ENCODE results near the gene C1orf159.

GRCh38 chr1:1114431-1114830 lies 1.5 kb downstream of the C1orf159 start:
- TF ChIP-seq, protein P1, sequence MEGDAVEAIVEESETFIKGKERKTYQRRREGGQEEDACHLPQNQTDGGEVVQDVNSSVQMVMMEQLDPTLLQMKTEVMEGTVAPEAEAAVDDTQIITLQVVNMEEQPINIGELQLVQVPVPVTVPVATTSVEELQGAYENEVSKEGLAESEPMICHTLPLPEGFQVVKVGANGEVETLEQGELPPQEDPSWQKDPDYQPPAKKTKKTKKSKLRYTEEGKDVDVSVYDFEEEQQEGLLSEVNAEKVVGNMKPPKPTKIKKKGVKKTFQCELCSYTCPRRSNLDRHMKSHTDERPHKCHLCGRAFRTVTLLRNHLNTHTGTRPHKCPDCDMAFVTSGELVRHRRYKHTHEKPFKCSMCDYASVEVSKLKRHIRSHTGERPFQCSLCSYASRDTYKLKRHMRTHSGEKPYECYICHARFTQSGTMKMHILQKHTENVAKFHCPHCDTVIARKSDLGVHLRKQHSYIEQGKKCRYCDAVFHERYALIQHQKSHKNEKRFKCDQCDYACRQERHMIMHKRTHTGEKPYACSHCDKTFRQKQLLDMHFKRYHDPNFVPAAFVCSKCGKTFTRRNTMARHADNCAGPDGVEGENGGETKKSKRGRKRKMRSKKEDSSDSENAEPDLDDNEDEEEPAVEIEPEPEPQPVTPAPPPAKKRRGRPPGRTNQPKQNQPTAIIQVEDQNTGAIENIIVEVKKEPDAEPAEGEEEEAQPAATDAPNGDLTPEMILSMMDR (IDR thresholded peaks at IDR 0.05; ENCODE audit: low read depth, low read length): no peak
- TF ChIP-seq EZH2phosphoT487 (IDR thresholded peaks at IDR 0.05; ENCODE audit: low read depth): no peak
